Type B pancreatic cell (in vitro differentiated cells): ENCODE measurements around the gene IFNAR1. TPM values are rescaled to one million over a fixed set of nuclear protein-coding genes. Genes with fewer than 3 reads are reported as not detected.
A peak's percentile ranks its signal among the peaks of the same experiment; 100 is the strongest.

ENCODE experiments used
- DNase-seq: peaks from one replicate; pipeline ENCODE4 v3.0.0; 2021; ENCODE audit warnings: mixed read lengths; ENCODE audit not compliant: unreplicated experiment; ENCODE audit errors: extremely low spot score
- H3K27ac Mint-ChIP-seq: 2 replicates; pipeline ENCODE4 v1.8.0; 2021; ENCODE audit warnings: mild to moderate bottlenecking, mixed read lengths
- H3K27me3 Mint-ChIP-seq: 2 replicates; pipeline ENCODE4 v1.8.0; 2021; ENCODE audit warnings: mixed read lengths
- H3K36me3 Mint-ChIP-seq: 2 replicates; pipeline ENCODE4 v1.8.0; 2021; ENCODE audit warnings: mixed read lengths
- H3K4me1 Mint-ChIP-seq: one replicate; pipeline ENCODE4 v1.8.0; 2021; ENCODE audit warnings: mixed read lengths; ENCODE audit not compliant: unreplicated experiment
- H3K4me3 Mint-ChIP-seq: 2 replicates; pipeline ENCODE4 v1.8.0; 2021; ENCODE audit warnings: mild to moderate bottlenecking, mixed read lengths
- H3K9me3 Mint-ChIP-seq: 2 replicates; pipeline ENCODE4 v1.8.0; 2021; ENCODE audit warnings: mixed read lengths
- CTCF ChIP-seq: fragments of 200-600 bp; sonication (generic); conservative IDR thresholded peaks from 2 replicates; pipeline ENCODE4 v1.5.0; 2021; ENCODE audit warnings: antibody characterized with exemption, mild to moderate bottlenecking
- long read RNA-seq: library from polyadenylated mRNA; unstranded; transcript quantifications from one replicate; pipeline ENCODE4 v2.0.0, GENCODE V29; 2020
- total RNA-seq: library from RNA; stranded (reverse); gene quantifications from 2 replicates; pipeline ENCODE4 v1.2.1, GENCODE V29; 2021; ENCODE audit warnings: low replicate concordance

IFNAR1 gene
- total RNA-seq: 26.4 and 28.6 TPM in 2 replicates
- long read RNA-seq, full-length matches to known transcripts: 72 of 114 reads
- long read RNA-seq, partial matches to known transcripts: 26 of 114 reads
- long read RNA-seq, other reads (novel, unspliced or antisense): 16 of 114 reads

GRCh38 chr21:33324291-33325221 lies at the start of gene IFNAR1:
Gene IFNAR1 (plus strand): TSS chr21:33324970. CDS start chr21:33325056, 86 bp downstream.
- peaks cover 10% of the 10 kb centered on the region for H3K4me1 Mint-ChIP-seq
- H3K36me3 Mint-ChIP-seq: peaks cover 8% of the 10 kb centered on the region
- TF ChIP-seq CTCF: no peak
- H3K4me3 Mint-ChIP-seq: no peak within 1 kb of the TSS
- no peak within 1 kb of the TSS for H3K27ac Mint-ChIP-seq
- DNase-seq: peak; percentile 99
- H3K9me3 Mint-ChIP-seq: no peaks in the 10 kb centered on the region
- H3K27me3 Mint-ChIP-seq: no peaks in the 10 kb centered on the region

GRCh38 chr21:33278721-33279120 lies 46.0 kb upstream of the IFNAR1 start:
- H3K4me1 Mint-ChIP-seq: peaks cover 3% of the 10 kb centered on the region
- DNase-seq: no peak
- H3K27me3 Mint-ChIP-seq: no peaks in the 10 kb centered on the region
- TF ChIP-seq CTCF: no peak
- no peak overlapping the region for H3K4me3 Mint-ChIP-seq
- peaks cover 33% of the 10 kb centered on the region for H3K36me3 Mint-ChIP-seq
- H3K27ac Mint-ChIP-seq: no peak overlapping the region
- no peaks in the 10 kb centered on the region for H3K9me3 Mint-ChIP-seq

GRCh38 chr21:33279330-33279820 lies 45.4 kb upstream of the IFNAR1 start:
- no peak for DNase-seq
- Mint-ChIP-seq H3K27me3 (no peaks in the 10 kb centered on the region), H3K27ac (no peak overlapping the region), H3K4me3 (no peak overlapping the region), H3K4me1 (peaks cover 3% of the 10 kb centered on the region), H3K9me3 (no peaks in the 10 kb centered on the region), H3K36me3 (peaks cover 34% of the 10 kb centered on the region)
- TF ChIP-seq CTCF: no peak

- Mint-ChIP-seq H3K4me3 (no peak overlapping the region), H3K36me3 (peaks cover 36% of the 10 kb centered on the region), H3K27ac (no peak overlapping the region), H3K27me3 (no peaks in the 10 kb centered on the region), H3K9me3 (no peaks in the 10 kb centered on the region), H3K4me1 (peaks cover 3% of the 10 kb centered on the region)
- DNase-seq: no peak
- TF ChIP-seq CTCF: no peak
These were observed 43.6 kb upstream of the IFNAR1 start for GRCh38 chr21:33281096-33281652.

GRCh38 chr21:33283203-33283602 lies 41.6 kb upstream of the IFNAR1 start:
- no peak for DNase-seq

More at GRCh38 chr21:33283203-33283602, 41.6 kb upstream of the IFNAR1 start:
- Mint-ChIP-seq H3K36me3 (peaks cover 31% of the 10 kb centered on the region), H3K4me3 (no peak overlapping the region), H3K4me1 (peaks cover 10% of the 10 kb centered on the region), H3K9me3 (no peaks in the 10 kb centered on the region), H3K27ac (no peak overlapping the region), H3K27me3 (no peaks in the 10 kb centered on the region)
- no peak for TF ChIP-seq CTCF
